Pancreas (tissue), 10 donors: ENCODE measurements around the gene SWSAP1. TPM values are rescaled to one million over a fixed set of nuclear protein-coding genes. Genes with fewer than 3 reads are reported as not detected.

Experiments
- ATAC-seq, 4 donors: fragments of 200-7000 bp; cut with Tn5 transposase; one replicate each; pipeline versions ENCODE4 v1.8.0 to v1.9.1; 2020; ENCODE audit warnings: mild to moderate bottlenecking in 4 of 4, moderate library complexity in 4 of 4
- DNase-seq, 6 donors: peaks; one replicate each; pipeline ENCODE4 v3.0.0-alpha.2; 2020
- FAIRE-seq: peaks from 2 replicates; lab custom pipeline; 2012; peaks lifted over from hg19 to GRCh38; lab: Jason Lieb, UNC
- H3K27ac ChIP-seq, 4 donors: fragments of 200-600 bp; sonication (generic); 1 replicate in 3 of 4; 2 replicates in 1 of 4; pipeline versions ENCODE4 v1.5.0 to v1.8.0; 2020
- H3K27me3 ChIP-seq, 4 donors: fragments of 200-600 bp; one replicate each; pipeline ENCODE4 v1.8.0; 2021
- H3K36me3 ChIP-seq, 3 donors: fragments of 200-600 bp; sonication (generic) in 1 of 3; one replicate each; pipeline versions ENCODE4 v1.5.0 to v1.8.0; 2020 to 2021
- H3K4me1 ChIP-seq, 3 donors: fragments of 200-600 bp; one replicate each; pipeline ENCODE4 v1.8.0; 2021
- H3K4me3 ChIP-seq, 4 donors: fragments of 200-600 bp; sonication (generic) in 2 of 4; one replicate each; pipeline versions ENCODE4 v1.5.0 to v1.8.0; 2020 to 2021
- H3K9me3 ChIP-seq, 4 donors: fragments of 200-600 bp; one replicate each; pipeline ENCODE4 v1.8.0; 2021
- WGBS, 2 donors: extraction: QIAGEN DNeasy Blood & Tissue Kit; methylation state at CpG; one replicate each; pipeline ENCODE4 v1.1.7; 2013; 5-methylcytosine and 5-hydroxymethylcytosine counted together
- intact Hi-C, 3 donors: fragments of 100-400 bp; cut with DNase I; formaldehyde crosslinking; loops; one replicate each; pipeline versions ENCODE4 v1.11.1 to v1.14.2; 2022
- polyA plus RNA-seq, 2 donors: library from polyadenylated mRNA; stranded (reverse); fragments of 200-250 nt; gene quantifications; one replicate each; pipeline ENCODE4 v1.2.3, GENCODE V29; 2013
- total RNA-seq, 6 donors: library from RNA; stranded (reverse); fragmentation: NEBNext Ultra II Directional in 4 of 6; extraction: Animal tissue kit (Norgen Biotek cat#: 25700) in 4 of 6; gene quantifications; one replicate each; pipeline versions ENCODE4 v1.2.1 to v1.2.4, GENCODE V29; 2021 to 2023
- TF ChIP-seq, protein P1 (sequence below), 4 donors: fragments of 200-600 bp; sonication (generic) in 3 of 4; IDR thresholded peaks; one replicate each; pipeline versions ENCODE4 v1.5.0 to v1.8.0; 2021; ENCODE audit warnings: antibody characterized with exemption in 4 of 4
- donor health status: healthy with polysubstance abuse.
- donor health status: DM: no; HTN: no; CAD: no; lungs with moderate emphysema.
- donor health status: DM: no; HTN: no; CAD: no.
- donor health status: control.
- donor health status: control.
- donor health status: Bipolar disorder and iron deficiency.
- donor health status: DM: yes; HTN: yes; CAD: no.
- donor health status: DM: no; HTN: no; CAD: no.
- donor health status: DM: no; HTN: no; CAD: no.
- donor health status: DM: yes; HTN: yes; CAD: no.

Gene SWSAP1
- total and polyA plus RNA-seq, 8 donors, result 0.55 to 2.7 (median 1.3) TPM

DNA sequence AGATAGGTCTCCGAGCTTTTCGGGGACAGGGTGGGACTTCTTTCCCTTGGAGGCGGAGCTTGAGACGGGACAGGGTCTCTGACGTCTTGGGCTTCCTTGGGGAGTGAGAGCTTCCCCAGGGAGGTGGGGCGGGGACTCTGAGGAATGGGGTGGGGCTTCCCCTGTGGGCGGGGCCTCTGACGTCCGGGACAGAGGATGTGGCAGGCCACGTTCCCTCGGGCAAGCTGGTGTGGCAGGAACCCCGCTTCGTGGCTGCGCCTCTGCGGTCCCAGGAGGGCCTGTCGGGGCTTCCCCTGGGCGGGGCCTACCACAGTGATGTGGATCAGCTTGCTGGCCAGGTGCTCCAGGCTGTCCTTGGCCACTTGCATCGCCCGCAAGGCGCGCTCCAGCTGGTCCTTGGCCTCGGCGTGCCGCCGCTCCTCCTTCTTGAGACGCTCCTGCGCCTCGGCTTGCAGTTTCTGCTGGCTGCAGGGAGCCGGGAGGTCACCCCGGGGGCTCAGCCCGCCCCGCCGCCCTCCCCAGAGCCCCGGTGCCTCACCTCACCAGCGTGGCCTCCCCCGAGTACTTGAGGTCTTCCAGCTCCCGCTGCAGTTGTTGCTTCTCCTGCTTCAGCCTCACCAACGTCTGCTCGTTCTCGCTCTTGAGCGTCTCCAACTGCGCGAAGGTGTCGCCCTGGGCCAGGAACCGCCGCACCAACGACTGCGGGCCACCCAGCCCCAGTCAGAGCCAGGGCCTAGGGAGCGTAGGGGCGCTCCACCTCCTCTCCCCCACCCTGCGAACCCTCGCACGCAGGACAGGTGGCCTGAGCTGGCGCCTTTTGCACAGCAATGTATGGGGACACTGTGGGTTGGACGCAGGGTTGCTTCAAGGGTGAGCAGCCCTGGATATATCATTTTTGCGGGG, 47.9 kb downstream of the SWSAP1 start:
- no peak for FAIRE-seq

GRCh38 chr19:11423164-11423790, 48.8 kb downstream of the SWSAP1 start:
- Histone ChIP-seq H3K9me3 (no peaks in the 10 kb centered on the region), H3K4me1 (peaks cover 0 to 6% (median 0%) of the 10 kb centered on the region in 3 donors), H3K36me3 (no peaks in the 10 kb centered on the region), H3K27me3 (no peaks in the 10 kb centered on the region), H3K27ac (no peak overlapping the region), H3K4me3 (no peak overlapping the region)
- peak in 2 of 6 donors; percentile 52 to 72 for DNase-seq
- no peak for ATAC-seq
- 73 to 75% methylated on average over 27 of the region's 27 CpGs for WGBS, 2 donors
- intact Hi-C loops, result no loop called here
- TF ChIP-seq, protein P1, sequence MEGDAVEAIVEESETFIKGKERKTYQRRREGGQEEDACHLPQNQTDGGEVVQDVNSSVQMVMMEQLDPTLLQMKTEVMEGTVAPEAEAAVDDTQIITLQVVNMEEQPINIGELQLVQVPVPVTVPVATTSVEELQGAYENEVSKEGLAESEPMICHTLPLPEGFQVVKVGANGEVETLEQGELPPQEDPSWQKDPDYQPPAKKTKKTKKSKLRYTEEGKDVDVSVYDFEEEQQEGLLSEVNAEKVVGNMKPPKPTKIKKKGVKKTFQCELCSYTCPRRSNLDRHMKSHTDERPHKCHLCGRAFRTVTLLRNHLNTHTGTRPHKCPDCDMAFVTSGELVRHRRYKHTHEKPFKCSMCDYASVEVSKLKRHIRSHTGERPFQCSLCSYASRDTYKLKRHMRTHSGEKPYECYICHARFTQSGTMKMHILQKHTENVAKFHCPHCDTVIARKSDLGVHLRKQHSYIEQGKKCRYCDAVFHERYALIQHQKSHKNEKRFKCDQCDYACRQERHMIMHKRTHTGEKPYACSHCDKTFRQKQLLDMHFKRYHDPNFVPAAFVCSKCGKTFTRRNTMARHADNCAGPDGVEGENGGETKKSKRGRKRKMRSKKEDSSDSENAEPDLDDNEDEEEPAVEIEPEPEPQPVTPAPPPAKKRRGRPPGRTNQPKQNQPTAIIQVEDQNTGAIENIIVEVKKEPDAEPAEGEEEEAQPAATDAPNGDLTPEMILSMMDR (IDR thresholded peaks at IDR 0.05), result no peak
- FAIRE-seq, result no peak

More for the DNA sequence above, 47.9 kb downstream of the SWSAP1 start:
- Histone ChIP-seq H3K4me1 (peaks cover 0 to 6% (median 0%) of the 10 kb centered on the region in 3 donors), H3K36me3 (no peaks in the 10 kb centered on the region), H3K27me3 (no peaks in the 10 kb centered on the region), H3K27ac (peak overlapping the region in 1 of 4 donors; percentile 17), H3K4me3 (peak overlapping the region in 2 of 4 donors; percentile 25 to 39), H3K9me3 (no peaks in the 10 kb centered on the region)
- WGBS, 2 donors, result 18 to 25% methylated on average over 45 to 56 of the region's 56 CpGs
- DNase-seq (peak; percentile 76 to 91 (median 84)), ATAC-seq (peak; percentile 58 to 73 (median 62))
- TF ChIP-seq, protein P1 (IDR thresholded peaks at IDR 0.05), result no peak
- intact Hi-C loops, result no loop called here

- H3K27me3 ChIP-seq, result no peaks in the 10 kb centered on the region
- no peak for ATAC-seq
- peaks cover 0 to 6% (median 0%) of the 10 kb centered on the region in 3 donors for H3K4me1 ChIP-seq
- whole genome bisulfite sequencing, 2 donors, result 11 to 14% methylated on average over 18 to 22 of the region's 22 CpGs
- no peaks in the 10 kb centered on the region for H3K9me3 ChIP-seq
- no peak overlapping the region for H3K4me3 ChIP-seq
- intact Hi-C loops, result no loop called here
- no peaks in the 10 kb centered on the region for H3K36me3 ChIP-seq
- DNase-seq, result peak in 2 of 6 donors; percentile 48 to 77
- H3K27ac ChIP-seq, result no peak overlapping the region
- no peak for FAIRE-seq
- TF ChIP-seq, protein P1 (IDR thresholded peaks at IDR 0.05), result no peak
Measured at GRCh38 chr19:11423791-11424181, 49.3 kb downstream of the SWSAP1 start.

Other genes starting within 250 kb of the SWSAP1 start
- gene SPC24, start 218.9 kb upstream of the SWSAP1 start, total RNA-seq, result 1 to 10 TPM in 1 of 6 donors, under 1 TPM in 5; 0.20 to 1.4 (median 0.55) TPM
- gene SPC24, start 218.9 kb upstream of the SWSAP1 start, polyA plus RNA-seq, result under 1 TPM; 0.47 to 0.72 TPM
- gene KANK2, start 177.1 kb upstream of the SWSAP1 start, total RNA-seq, result 10 to 100 TPM; 19.0 to 44.6 (median 25.5) TPM
- gene KANK2, start 177.1 kb upstream of the SWSAP1 start, polyA plus RNA-seq, result 10 to 100 TPM; 34.7 to 48.7 TPM
- gene ANGPTL8, start 135.0 kb upstream of the SWSAP1 start, total RNA-seq, result 1 to 10 TPM in 2 of 6 donors, not detected in 4; 1.3 to 1.4 TPM
- gene ANGPTL8, start 135.0 kb upstream of the SWSAP1 start, polyA plus RNA-seq, result 1 to 10 TPM in 1 of 2 donors, under 1 TPM in 1; 0.38 to 2.2 TPM
- gene DOCK6, start 112.1 kb upstream of the SWSAP1 start, total RNA-seq, result 10 to 100 TPM; 18.0 to 31.8 (median 26.2) TPM
- 10 to 100 TPM; 60.2 to 79.0 TPM for gene DOCK6, start 112.1 kb upstream of the SWSAP1 start, polyA plus RNA-seq
- gene TSPAN16, start 78.5 kb upstream of the SWSAP1 start, total RNA-seq, result not detected
- not detected for gene TSPAN16, start 78.5 kb upstream of the SWSAP1 start, polyA plus RNA-seq
- gene RAB3D, start 35.0 kb upstream of the SWSAP1 start, total RNA-seq, result 100 to 1,000 TPM in 4 of 6 donors, 10 to 100 TPM in 2; 70.6 to 134 (median 107) TPM
- 10 to 100 TPM; 11.0 to 15.2 TPM for gene RAB3D, start 35.0 kb upstream of the SWSAP1 start, polyA plus RNA-seq
- gene TMEM205, start 28.4 kb upstream of the SWSAP1 start, total RNA-seq, result 10 to 100 TPM; 41.4 to 69.2 (median 53.0) TPM
- gene TMEM205, start 28.4 kb upstream of the SWSAP1 start, polyA plus RNA-seq, result 100 to 1,000 TPM in 1 of 2 donors, 10 to 100 TPM in 1; 84.5 to 175 TPM
- 10 to 100 TPM; 11.6 to 21.1 (median 14.1) TPM for gene CCDC159, start 28.1 kb upstream of the SWSAP1 start, total RNA-seq
- gene CCDC159, start 28.1 kb upstream of the SWSAP1 start, polyA plus RNA-seq, result 100 to 1,000 TPM in 1 of 2 donors, 10 to 100 TPM in 1; 86.6 to 106 TPM
- 10 to 100 TPM in 1 of 6 donors, 1 to 10 TPM in 5; 4.4 to 11.0 (median 7.1) TPM for gene PLPPR2, start 19.2 kb upstream of the SWSAP1 start, total RNA-seq
- 10 to 100 TPM; 15.7 to 32.8 TPM for gene PLPPR2, start 19.2 kb upstream of the SWSAP1 start, polyA plus RNA-seq
- 10 to 100 TPM in 1 of 6 donors, 1 to 10 TPM in 5; 5.4 to 16.3 (median 8.0) TPM for gene EPOR, start 9.6 kb downstream of the SWSAP1 start, total RNA-seq
- gene EPOR, start 9.6 kb downstream of the SWSAP1 start, polyA plus RNA-seq, result 10 to 100 TPM; 30.4 to 46.2 TPM
- 10 to 100 TPM; 22.3 to 71.1 (median 33.7) TPM for gene RGL3, start 44.6 kb downstream of the SWSAP1 start, total RNA-seq
- gene RGL3, start 44.6 kb downstream of the SWSAP1 start, polyA plus RNA-seq, result 100 to 1,000 TPM; 152 to 170 TPM
- gene ODAD3, start 60.5 kb downstream of the SWSAP1 start, total RNA-seq, result under 1 TPM; 0.13 to 0.44 (median 0.26) TPM
- 1 to 10 TPM in 1 of 2 donors, under 1 TPM in 1; 0.84 to 1.8 TPM for gene ODAD3, start 60.5 kb downstream of the SWSAP1 start, polyA plus RNA-seq
- gene PRKCSH, start 61.0 kb downstream of the SWSAP1 start, total RNA-seq, result 100 to 1,000 TPM; 132 to 217 (median 175) TPM
- gene PRKCSH, start 61.0 kb downstream of the SWSAP1 start, polyA plus RNA-seq, result 100 to 1,000 TPM; 114 to 140 TPM
- gene ELAVL3, start 106.4 kb downstream of the SWSAP1 start, total RNA-seq, result under 1 TPM in 1 of 6 donors, not detected in 5; 0.15 TPM
- under 1 TPM; 0.08 to 0.16 TPM for gene ELAVL3, start 106.4 kb downstream of the SWSAP1 start, polyA plus RNA-seq
- gene ZNF653, start 131.2 kb downstream of the SWSAP1 start, total RNA-seq, result 1 to 10 TPM; 4.5 to 6.2 (median 5.6) TPM
- 10 to 100 TPM; 21.8 to 25.6 TPM for gene ZNF653, start 131.2 kb downstream of the SWSAP1 start, polyA plus RNA-seq
- 10 to 100 TPM; 32.1 to 54.8 (median 36.9) TPM for gene ECSIT, start 154.5 kb downstream of the SWSAP1 start, total RNA-seq
- gene ECSIT, start 154.5 kb downstream of the SWSAP1 start, polyA plus RNA-seq, result 10 to 100 TPM; 60.3 to 87.3 TPM
- 1 to 10 TPM in 4 of 6 donors, under 1 TPM in 2; 0.43 to 5.2 (median 1.8) TPM for gene CNN1, start 164.2 kb downstream of the SWSAP1 start, total RNA-seq
- 10 to 100 TPM; 11.3 to 38.8 TPM for gene CNN1, start 164.2 kb downstream of the SWSAP1 start, polyA plus RNA-seq
- gene ELOF1, start 184.6 kb downstream of the SWSAP1 start, total RNA-seq, result 10 to 100 TPM; 25.0 to 38.9 (median 32.4) TPM
- 10 to 100 TPM; 52.0 to 63.4 TPM for gene ELOF1, start 184.6 kb downstream of the SWSAP1 start, polyA plus RNA-seq
- 10 to 100 TPM in 2 of 6 donors, 1 to 10 TPM in 4; 3.5 to 21.8 (median 7.0) TPM for gene ACP5, start 203.0 kb downstream of the SWSAP1 start, total RNA-seq
- 10 to 100 TPM in 1 of 2 donors, 1 to 10 TPM in 1; 7.7 to 11.4 TPM for gene ACP5, start 203.0 kb downstream of the SWSAP1 start, polyA plus RNA-seq
- 1 to 10 TPM; 4.4 to 8.5 (median 6.0) TPM for gene ZNF627, start 222.8 kb downstream of the SWSAP1 start, total RNA-seq
- 1 to 10 TPM; 4.6 to 6.4 TPM for gene ZNF627, start 222.8 kb downstream of the SWSAP1 start, polyA plus RNA-seq